Measurements from ENCODE around the gene FAM120A.

FAM120A gene

DNA sequence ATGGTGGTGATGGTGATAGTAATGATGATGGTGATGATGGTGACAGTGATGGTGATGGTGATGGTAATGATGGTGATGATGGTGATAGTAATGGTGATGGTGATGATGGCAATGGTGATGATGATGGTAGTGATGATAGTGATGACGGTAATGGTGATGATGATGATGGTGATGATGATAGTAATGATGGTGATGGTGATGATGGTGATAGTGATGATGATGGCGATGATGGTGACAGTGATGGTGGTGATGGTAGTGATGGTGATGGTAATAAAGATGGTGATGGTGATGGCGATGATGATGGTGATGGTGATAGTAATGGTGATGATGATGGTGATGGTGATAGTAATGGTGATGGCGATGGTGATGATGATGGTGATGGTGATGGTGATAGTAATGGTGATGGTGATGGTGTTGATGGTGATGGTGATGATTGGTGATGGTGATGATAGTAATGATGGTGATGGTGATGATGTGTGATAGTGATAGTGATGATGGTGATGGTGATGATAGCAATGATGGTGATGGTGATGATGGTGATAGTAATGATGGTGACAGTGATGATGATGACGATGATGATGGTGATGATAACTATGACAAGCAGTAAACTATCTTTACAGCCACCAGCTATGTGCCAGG is 163.5 kb downstream of the FAM120A start:
- TF ChIP-seq SIN3A (IDR thresholded peaks at IDR 0.05; ENCODE audit: borderline replicate concordance, insufficient read depth, low read length) (no peak), TAF1 (IDR thresholded peaks at IDR 0.05; ENCODE audit: borderline replicate concordance, insufficient read depth, low read length) (no peak)
- TF ChIP-seq, protein P1, sequence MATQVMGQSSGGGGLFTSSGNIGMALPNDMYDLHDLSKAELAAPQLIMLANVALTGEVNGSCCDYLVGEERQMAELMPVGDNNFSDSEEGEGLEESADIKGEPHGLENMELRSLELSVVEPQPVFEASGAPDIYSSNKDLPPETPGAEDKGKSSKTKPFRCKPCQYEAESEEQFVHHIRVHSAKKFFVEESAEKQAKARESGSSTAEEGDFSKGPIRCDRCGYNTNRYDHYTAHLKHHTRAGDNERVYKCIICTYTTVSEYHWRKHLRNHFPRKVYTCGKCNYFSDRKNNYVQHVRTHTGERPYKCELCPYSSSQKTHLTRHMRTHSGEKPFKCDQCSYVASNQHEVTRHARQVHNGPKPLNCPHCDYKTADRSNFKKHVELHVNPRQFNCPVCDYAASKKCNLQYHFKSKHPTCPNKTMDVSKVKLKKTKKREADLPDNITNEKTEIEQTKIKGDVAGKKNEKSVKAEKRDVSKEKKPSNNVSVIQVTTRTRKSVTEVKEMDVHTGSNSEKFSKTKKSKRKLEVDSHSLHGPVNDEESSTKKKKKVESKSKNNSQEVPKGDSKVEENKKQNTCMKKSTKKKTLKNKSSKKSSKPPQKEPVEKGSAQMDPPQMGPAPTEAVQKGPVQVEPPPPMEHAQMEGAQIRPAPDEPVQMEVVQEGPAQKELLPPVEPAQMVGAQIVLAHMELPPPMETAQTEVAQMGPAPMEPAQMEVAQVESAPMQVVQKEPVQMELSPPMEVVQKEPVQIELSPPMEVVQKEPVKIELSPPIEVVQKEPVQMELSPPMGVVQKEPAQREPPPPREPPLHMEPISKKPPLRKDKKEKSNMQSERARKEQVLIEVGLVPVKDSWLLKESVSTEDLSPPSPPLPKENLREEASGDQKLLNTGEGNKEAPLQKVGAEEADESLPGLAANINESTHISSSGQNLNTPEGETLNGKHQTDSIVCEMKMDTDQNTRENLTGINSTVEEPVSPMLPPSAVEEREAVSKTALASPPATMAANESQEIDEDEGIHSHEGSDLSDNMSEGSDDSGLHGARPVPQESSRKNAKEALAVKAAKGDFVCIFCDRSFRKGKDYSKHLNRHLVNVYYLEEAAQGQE (IDR thresholded peaks at IDR 0.05; ENCODE audit: insufficient read depth in 1 of 2, low read depth in 2 of 2, low read length in 2 of 2) = no peak

Measured in PFSK-1 (cell line).